Neural cell (in vitro differentiated cells): ENCODE measurements around the gene HSDL2.

ENCODE experiments used
- EP300 ChIP-seq: fragments of 450-650 bp; conservative IDR thresholded peaks from 2 replicates; pipeline ENCODE4 v1.6.1; 2014; ENCODE audit warnings: antibody characterized with exemption, mild to moderate bottlenecking, moderate library complexity; ENCODE audit not compliant: poor library complexity, severe bottlenecking
- RAD21 ChIP-seq: fragments of 450-650 bp; conservative IDR thresholded peaks from 2 replicates; pipeline ENCODE4 v1.6.1; 2014; ENCODE audit warnings: antibody characterized with exemption, mild to moderate bottlenecking, moderate library complexity
- TF ChIP-seq, protein P1 (sequence below): fragments of 450-650 bp; IDR thresholded peaks from 2 replicates; pipeline ENCODE4 v1.5.1; 2014; ENCODE audit warnings: antibody characterized with exemption, mild to moderate bottlenecking, moderate library complexity; ENCODE audit not compliant: poor library complexity, severe bottlenecking

GRCh38 chr9:112377684-112378327 is 2.1 kb upstream of the HSDL2 start:
- TF ChIP-seq, protein P1, sequence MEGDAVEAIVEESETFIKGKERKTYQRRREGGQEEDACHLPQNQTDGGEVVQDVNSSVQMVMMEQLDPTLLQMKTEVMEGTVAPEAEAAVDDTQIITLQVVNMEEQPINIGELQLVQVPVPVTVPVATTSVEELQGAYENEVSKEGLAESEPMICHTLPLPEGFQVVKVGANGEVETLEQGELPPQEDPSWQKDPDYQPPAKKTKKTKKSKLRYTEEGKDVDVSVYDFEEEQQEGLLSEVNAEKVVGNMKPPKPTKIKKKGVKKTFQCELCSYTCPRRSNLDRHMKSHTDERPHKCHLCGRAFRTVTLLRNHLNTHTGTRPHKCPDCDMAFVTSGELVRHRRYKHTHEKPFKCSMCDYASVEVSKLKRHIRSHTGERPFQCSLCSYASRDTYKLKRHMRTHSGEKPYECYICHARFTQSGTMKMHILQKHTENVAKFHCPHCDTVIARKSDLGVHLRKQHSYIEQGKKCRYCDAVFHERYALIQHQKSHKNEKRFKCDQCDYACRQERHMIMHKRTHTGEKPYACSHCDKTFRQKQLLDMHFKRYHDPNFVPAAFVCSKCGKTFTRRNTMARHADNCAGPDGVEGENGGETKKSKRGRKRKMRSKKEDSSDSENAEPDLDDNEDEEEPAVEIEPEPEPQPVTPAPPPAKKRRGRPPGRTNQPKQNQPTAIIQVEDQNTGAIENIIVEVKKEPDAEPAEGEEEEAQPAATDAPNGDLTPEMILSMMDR: no peak
- TF ChIP-seq RAD21 (no peak), EP300 (no peak)
